Vagina (tissue), 2 donors: ENCODE results near the gene SLC22A31.

Source experiments
- CTCF ChIP-seq, 3 experiments: fragments of 450-650 bp in 2 of 3; fragments of 200-600 bp in 1 of 3; sonication (generic) in 1 of 3; IDR thresholded peaks; one replicate each; pipeline ENCODE4 v1.5.1; 2017 to 2019; ENCODE audit warnings: antibody characterized with exemption in 3 of 3, mild to moderate bottlenecking in 2 of 3, moderate library complexity in 2 of 3
- POLR2A ChIP-seq, 2 donors: fragments of 450-650 bp; IDR thresholded peaks; one replicate each; pipeline ENCODE4 v1.6.1; 2017; ENCODE audit warnings: antibody characterized with exemption in 2 of 2, mild to moderate bottlenecking in 2 of 2, moderate library complexity in 2 of 2
- POLR2AphosphoS5 ChIP-seq, 2 donors: sonication (generic); formaldehyde crosslinking; IDR thresholded peaks; one replicate each; pipeline ENCODE4 v1.9.0; 2017; ENCODE audit warnings: antibody characterized with exemption in 2 of 2, mild to moderate bottlenecking in 2 of 2, low read depth in 1 of 2; ENCODE audit not compliant: insufficient read depth in 1 of 2

- TF ChIP-seq CTCF (IDR thresholded peaks at IDR 0.05) (no peak), POLR2A (IDR thresholded peaks at IDR 0.05) (no peak), POLR2AphosphoS5 (IDR thresholded peaks at IDR 0.05; ENCODE audit: insufficient read depth in 1 of 2, low read depth in 1 of 2) (no peak)
Observed at GRCh38 chr16:89230255-89230654, 29.9 kb upstream of the SLC22A31 start.
